Neuron (in vitro differentiated cells): ENCODE data around the gene DOCK3.
"Not testable (repeated sequence)": the region's sequence is repeated elsewhere in the genome, so short reads cannot be mapped to it uniquely, and the experiment has no call there.

Source experiments
- H2AFZ ChIP-seq: one replicate; pipeline ENCODE4 v1.6.1; 2013; ENCODE audit warnings: low read depth, mild to moderate bottlenecking, inconsistent platforms, low read length, moderate library complexity
- H3K27me3 ChIP-seq: one replicate; pipeline ENCODE4 v1.6.1; 2013; ENCODE audit warnings: low read length; ENCODE audit not compliant: insufficient read depth
- H3K36me3 ChIP-seq: one replicate; pipeline ENCODE4 v1.6.1; 2013; ENCODE audit warnings: low read length; ENCODE audit not compliant: insufficient read depth
- H3K4me1 ChIP-seq: one replicate; pipeline ENCODE4 v1.6.1; 2013; ENCODE audit warnings: low read length; ENCODE audit not compliant: insufficient read depth
- H3K4me3 ChIP-seq: 2 replicates; pipeline ENCODE4 v1.5.1; 2013; ENCODE audit warnings: mild to moderate bottlenecking, low read length, moderate library complexity
- H3K9me3 ChIP-seq: one replicate; pipeline ENCODE4 v1.6.1; 2013; ENCODE audit warnings: low read length

Gene DOCK3

GRCh38 chr3:50734985-50735384 is 60.3 kb downstream of the DOCK3 start:
- no peak overlapping the region for H2AFZ ChIP-seq
- no peaks in the 10 kb centered on the region for H3K27me3 ChIP-seq
- H3K4me1 ChIP-seq, result peaks cover 17% of the 10 kb centered on the region
- no peaks in the 10 kb centered on the region for H3K36me3 ChIP-seq
- H3K9me3 ChIP-seq, result no peaks in the 10 kb centered on the region
- no peak overlapping the region for H3K4me3 ChIP-seq

- no peaks in the 10 kb centered on the region for H3K27me3 ChIP-seq
- H3K9me3 ChIP-seq, result no peaks in the 10 kb centered on the region
- H3K36me3 ChIP-seq, result no peaks in the 10 kb centered on the region
- no peak overlapping the region for H2AFZ ChIP-seq
- H3K4me3 ChIP-seq, result no peak overlapping the region
- H3K4me1 ChIP-seq, result peaks cover 17% of the 10 kb centered on the region
Measured at GRCh38 chr3:50737193-50737905, 62.6 kb downstream of the DOCK3 start.

- Histone ChIP-seq H3K4me3 (no peak overlapping the region), H3K27me3 (no peaks in the 10 kb centered on the region), H3K9me3 (no peaks in the 10 kb centered on the region), H3K36me3 (no peaks in the 10 kb centered on the region), H2AFZ (no peak overlapping the region), H3K4me1 (peaks cover 17% of the 10 kb centered on the region)
Measured at GRCh38 chr3:50737906-50738598, 63.3 kb downstream of the DOCK3 start.

GRCh38 chr3:50743643-50744042 is 68.9 kb downstream of the DOCK3 start:
- H3K4me3 ChIP-seq, result no peak overlapping the region
- no peaks in the 10 kb centered on the region for H3K27me3 ChIP-seq
- no peaks in the 10 kb centered on the region for H3K9me3 ChIP-seq

GRCh38 chr3:50749822-50750221 is 75.1 kb downstream of the DOCK3 start:
- no peaks in the 10 kb centered on the region for H3K9me3 ChIP-seq
- H3K4me3 ChIP-seq, result no peak overlapping the region
- H3K27me3 ChIP-seq, result no peaks in the 10 kb centered on the region
- H2AFZ ChIP-seq, result no peak overlapping the region
- H3K36me3 ChIP-seq, result no peaks in the 10 kb centered on the region
- H3K4me1 ChIP-seq, result no peaks in the 10 kb centered on the region

More at GRCh38 chr3:50743643-50744042, 68.9 kb downstream of the DOCK3 start:
- Histone ChIP-seq H3K36me3 (no peaks in the 10 kb centered on the region), H2AFZ (no peak overlapping the region), H3K4me1 (peaks cover 3% of the 10 kb centered on the region)

GRCh38 chr3:50759015-50759414 is 84.3 kb downstream of the DOCK3 start:
- Histone ChIP-seq H2AFZ (no peak overlapping the region), H3K27me3 (no peaks in the 10 kb centered on the region), H3K4me1 (no peaks in the 10 kb centered on the region), H3K9me3 (no peaks in the 10 kb centered on the region), H3K36me3 (no peaks in the 10 kb centered on the region), H3K4me3 (no peak overlapping the region)

GRCh38 chr3:50777680-50778079 is 103.0 kb downstream of the DOCK3 start:
- Histone ChIP-seq H3K27me3 (no peaks in the 10 kb centered on the region), H2AFZ (no peak overlapping the region), H3K4me3 (no peak overlapping the region), H3K36me3 (no peaks in the 10 kb centered on the region), H3K9me3 (no peaks in the 10 kb centered on the region), H3K4me1 (no peaks in the 10 kb centered on the region)

GRCh38 chr3:50781766-50782165 is 107.0 kb downstream of the DOCK3 start:
- H3K36me3 ChIP-seq, H3K4me3 ChIP-seq, H3K4me1 ChIP-seq, H3K27me3 ChIP-seq, H2AFZ ChIP-seq, H3K9me3 ChIP-seq: not testable (repeated sequence)

- Histone ChIP-seq H3K36me3 (no peaks in the 10 kb centered on the region), H3K4me1 (no peaks in the 10 kb centered on the region)
Measured at GRCh38 chr3:50786631-50787030, 111.9 kb downstream of the DOCK3 start.

GRCh38 chr3:50790894-50791293 is 116.2 kb downstream of the DOCK3 start:
- H3K36me3 ChIP-seq, H3K4me3 ChIP-seq, H3K4me1 ChIP-seq, H2AFZ ChIP-seq, H3K27me3 ChIP-seq, H3K9me3 ChIP-seq: not testable (repeated sequence)

More at GRCh38 chr3:50786631-50787030, 111.9 kb downstream of the DOCK3 start:
- Histone ChIP-seq H2AFZ (no peak overlapping the region), H3K9me3 (peaks cover 2% of the 10 kb centered on the region), H3K27me3 (no peaks in the 10 kb centered on the region), H3K4me3 (no peak overlapping the region)

GRCh38 chr3:50792568-50792967 is 117.8 kb downstream of the DOCK3 start:
- Histone ChIP-seq H3K4me3 (no peak overlapping the region), H3K27me3 (no peaks in the 10 kb centered on the region), H3K4me1 (no peaks in the 10 kb centered on the region), H3K36me3 (no peaks in the 10 kb centered on the region), H2AFZ (no peak overlapping the region), H3K9me3 (no peaks in the 10 kb centered on the region)

- H2AFZ ChIP-seq, H3K4me3 ChIP-seq, H3K27me3 ChIP-seq, H3K9me3 ChIP-seq, H3K36me3 ChIP-seq, H3K4me1 ChIP-seq: not testable (repeated sequence)
Measured at GRCh38 chr3:50803805-50804204, 129.1 kb downstream of the DOCK3 start.

- H3K4me3 ChIP-seq, H3K4me1 ChIP-seq, H2AFZ ChIP-seq, H3K36me3 ChIP-seq, H3K27me3 ChIP-seq, H3K9me3 ChIP-seq: not testable (repeated sequence)
Measured at GRCh38 chr3:50804376-50804775, 129.6 kb downstream of the DOCK3 start.

GRCh38 chr3:50805321-50805720 is 130.6 kb downstream of the DOCK3 start:
- Histone ChIP-seq H3K27me3 (no peaks in the 10 kb centered on the region), H2AFZ (no peak overlapping the region), H3K36me3 (no peaks in the 10 kb centered on the region), H3K4me1 (no peaks in the 10 kb centered on the region), H3K9me3 (no peaks in the 10 kb centered on the region), H3K4me3 (no peak overlapping the region)
